HG03575 (cell line): Measurements from ENCODE around the gene SDC3.
"Not testable (repeated sequence)": the region's sequence is repeated elsewhere in the genome, so short reads cannot be mapped to it uniquely, and the experiment has no call there.

Source experiments
- ATAC-seq: cut with Tn5 transposase; IDR thresholded peaks from one replicate; pipeline ENCODE4 v1.9.1; 2021; ENCODE audit not compliant: unreplicated experiment, insufficient number of reproducible peaks, low FRiP score; ENCODE audit errors: extremely low read depth

The SDC3 gene

GRCh38 chr1:30880678-30881318 is 27.8 kb downstream of the SDC3 start:
- no peak for ATAC-seq

DNA sequence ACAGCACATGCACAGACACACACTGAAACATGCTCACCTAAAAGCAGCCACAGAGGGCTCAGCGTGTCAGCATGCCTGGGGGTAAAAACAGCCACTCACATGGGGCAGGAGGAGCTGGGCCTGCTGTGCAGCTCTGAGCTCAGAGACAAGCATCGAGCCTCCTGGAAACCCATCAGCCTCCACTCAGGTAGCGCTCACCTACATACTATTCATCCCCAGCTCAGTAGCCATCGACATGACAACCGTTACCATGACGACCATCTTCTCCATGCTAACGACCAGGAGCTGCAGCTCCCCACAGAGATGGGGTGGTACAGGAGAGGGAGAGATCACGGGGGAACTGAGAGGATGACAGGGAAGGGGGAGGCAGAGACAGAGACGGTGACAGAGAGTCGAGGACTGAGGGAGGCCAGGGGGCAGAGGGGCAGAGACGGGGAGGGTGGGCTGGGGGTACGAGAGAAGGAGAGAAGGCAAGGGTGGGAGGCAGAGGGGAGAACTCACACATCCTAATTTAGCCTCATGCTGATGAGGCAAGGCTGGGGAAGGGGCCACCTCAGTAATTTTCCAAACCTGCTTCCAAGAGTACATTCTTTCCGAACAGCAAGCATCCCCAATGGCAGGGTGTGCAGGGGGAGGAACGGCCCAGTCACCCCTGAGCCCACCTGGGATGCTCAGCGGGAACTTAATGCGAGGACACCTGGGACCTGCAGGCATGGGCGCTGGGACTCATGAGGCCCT is 28.4 kb downstream of the SDC3 start:
- no peak for ATAC-seq

DNA sequence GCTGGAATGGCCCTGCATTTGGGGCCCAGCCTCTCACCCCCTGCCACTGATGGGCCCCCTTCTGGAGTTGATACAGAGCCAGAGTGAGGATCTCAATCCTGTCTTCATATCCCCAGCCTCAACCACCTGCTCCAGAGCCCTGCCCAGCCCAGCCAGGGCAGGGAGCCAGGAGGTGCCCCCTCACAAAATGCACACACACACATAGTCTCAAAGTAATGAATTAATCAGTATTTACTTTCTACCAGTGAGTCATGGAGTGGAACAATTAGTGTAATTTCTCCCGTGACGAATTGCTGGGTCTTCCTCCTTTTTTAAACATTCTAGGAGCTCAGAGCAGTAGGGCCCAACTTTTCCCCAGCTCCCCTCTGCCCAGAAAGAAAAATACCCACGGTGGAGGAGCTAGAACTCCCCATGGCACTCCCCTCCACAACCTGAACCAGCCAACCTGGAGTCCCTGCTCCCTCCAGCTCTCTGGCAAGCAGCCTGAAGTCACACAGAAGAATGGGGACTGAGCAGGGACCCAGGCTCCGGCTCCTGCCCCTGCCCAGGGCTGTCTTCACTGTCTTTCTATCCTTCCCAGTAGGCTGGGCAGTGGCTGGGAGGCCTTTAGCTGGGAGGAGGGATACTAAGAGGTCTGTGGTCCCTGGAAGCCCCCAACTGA is 29.3 kb downstream of the SDC3 start:
- ATAC-seq = no peak

DNA sequence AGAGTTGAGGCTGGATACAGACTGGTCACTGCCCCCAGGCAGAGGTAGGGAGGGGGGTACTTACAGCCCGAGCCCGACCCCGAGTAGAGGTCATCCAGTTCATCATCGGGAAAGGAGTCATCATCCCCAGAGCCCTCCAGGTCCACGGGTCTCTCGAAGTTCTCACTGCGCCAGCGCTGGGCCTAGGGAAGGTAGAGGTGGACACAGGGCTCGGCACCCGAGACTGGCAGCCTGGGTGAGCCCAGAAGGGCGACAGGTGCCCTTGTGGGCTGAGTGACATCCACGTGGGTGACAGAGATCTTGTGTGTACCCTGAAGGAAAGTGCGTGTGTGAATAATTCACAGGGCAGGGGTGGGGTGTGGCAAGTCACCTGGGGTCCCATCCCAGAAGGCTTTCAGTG is 30.0 kb downstream of the SDC3 start:
- no peak for ATAC-seq

DNA sequence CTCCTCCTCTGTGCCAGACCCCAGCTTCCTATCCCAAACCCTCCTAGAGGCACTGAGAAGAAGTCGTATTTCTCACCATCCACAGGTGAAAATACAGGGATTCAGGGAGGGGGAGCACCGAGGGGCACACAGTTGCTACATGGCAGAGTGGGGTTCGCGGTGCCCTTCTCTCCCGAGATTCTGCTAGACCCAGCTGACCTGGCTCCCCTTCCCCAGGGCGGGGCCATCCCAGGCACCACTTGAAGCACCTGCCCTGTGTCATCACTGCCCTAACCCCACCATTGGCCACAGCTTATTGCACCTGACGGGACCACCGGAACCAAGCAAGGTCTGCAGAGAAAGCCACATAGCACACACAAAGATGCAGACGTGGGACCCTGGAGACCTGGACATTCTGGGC is 30.5 kb downstream of the SDC3 start:
- ATAC-seq = no peak

GRCh38 chr1:30877205-30877912 is 31.2 kb downstream of the SDC3 start:
- no peak for ATAC-seq

- no peak for ATAC-seq
These were observed 31.9 kb downstream of the SDC3 start for GRCh38 chr1:30876451-30877204.

GRCh38 chr1:30875916-30876315 is 32.6 kb downstream of the SDC3 start:
- ATAC-seq = no peak

DNA sequence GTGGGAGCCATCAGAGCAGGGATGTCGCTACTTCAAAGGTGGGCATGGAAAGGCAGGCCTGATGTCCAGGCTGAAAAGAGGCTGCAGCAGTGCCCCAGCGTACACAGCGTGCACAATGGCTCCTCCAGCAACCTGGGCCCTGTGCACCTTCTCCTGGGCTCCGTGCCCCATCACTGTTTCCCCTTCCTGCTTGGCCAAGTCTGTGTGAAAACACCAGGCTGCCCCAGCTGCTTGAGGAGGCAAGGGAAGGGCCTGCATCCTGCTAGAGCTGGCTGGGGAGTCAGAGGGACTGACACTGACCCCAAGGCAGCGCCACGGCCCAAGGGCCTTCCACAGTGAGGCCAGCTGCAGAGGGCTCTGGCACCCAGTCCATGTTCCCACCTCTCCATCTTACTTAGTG is 33.4 kb downstream of the SDC3 start:
- ATAC-seq = no peak

- ATAC-seq = no peak
These were observed 34.4 kb downstream of the SDC3 start for GRCh38 chr1:30874176-30874575.

- no peak for ATAC-seq
These were observed 35.7 kb downstream of the SDC3 start for GRCh38 chr1:30872948-30873263.

DNA sequence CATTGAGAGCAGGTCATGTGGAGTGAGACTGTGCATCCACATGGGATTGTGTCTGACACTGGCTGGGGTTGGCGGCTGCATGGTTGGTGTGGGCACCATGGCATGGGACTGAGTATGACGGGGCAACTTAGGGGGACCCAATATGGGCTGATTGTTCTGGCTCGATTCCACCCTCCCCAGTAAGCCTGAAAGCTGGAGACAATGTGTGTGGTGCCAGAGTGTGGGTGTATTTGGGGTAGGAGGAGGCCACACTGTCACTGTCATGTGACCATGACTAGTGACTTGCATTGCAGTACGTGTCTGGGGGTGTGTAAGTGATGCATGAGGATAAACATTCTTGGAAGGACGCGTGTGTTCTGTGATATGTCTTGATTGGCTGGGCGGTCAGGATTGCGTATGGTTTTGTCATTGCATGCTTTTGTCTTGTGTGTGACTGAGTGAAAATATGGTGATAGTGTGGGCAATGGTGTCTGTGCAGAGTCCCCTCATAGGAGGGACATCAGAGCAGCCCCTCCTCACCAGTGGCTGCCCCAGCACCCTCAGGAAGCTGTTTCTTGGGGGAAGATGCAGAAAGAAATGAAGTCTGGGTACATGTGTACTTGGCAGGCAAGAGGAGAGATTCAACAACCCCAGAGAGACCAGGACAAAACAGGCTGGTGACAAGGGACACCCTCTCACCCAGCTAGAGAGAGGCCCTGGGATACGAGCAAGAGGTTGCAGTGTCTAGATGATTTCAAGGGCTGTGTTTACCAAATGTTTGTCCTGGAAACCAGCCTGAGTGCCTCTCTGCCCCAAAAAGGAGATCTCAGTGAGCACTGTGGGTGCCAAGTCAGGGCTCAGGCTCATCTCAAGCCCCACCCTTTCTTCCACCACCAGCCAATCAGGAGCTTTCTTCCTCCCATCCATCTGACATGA is 36.3 kb downstream of the SDC3 start:
- no peak for ATAC-seq

GRCh38 chr1:30871276-30871871 is 37.2 kb downstream of the SDC3 start:
- ATAC-seq = no peak

- no peak for ATAC-seq
These were observed 37.9 kb downstream of the SDC3 start for GRCh38 chr1:30870656-30871055.

GRCh38 chr1:30870035-30870434 is 38.5 kb downstream of the SDC3 start:
- ATAC-seq = no peak

DNA sequence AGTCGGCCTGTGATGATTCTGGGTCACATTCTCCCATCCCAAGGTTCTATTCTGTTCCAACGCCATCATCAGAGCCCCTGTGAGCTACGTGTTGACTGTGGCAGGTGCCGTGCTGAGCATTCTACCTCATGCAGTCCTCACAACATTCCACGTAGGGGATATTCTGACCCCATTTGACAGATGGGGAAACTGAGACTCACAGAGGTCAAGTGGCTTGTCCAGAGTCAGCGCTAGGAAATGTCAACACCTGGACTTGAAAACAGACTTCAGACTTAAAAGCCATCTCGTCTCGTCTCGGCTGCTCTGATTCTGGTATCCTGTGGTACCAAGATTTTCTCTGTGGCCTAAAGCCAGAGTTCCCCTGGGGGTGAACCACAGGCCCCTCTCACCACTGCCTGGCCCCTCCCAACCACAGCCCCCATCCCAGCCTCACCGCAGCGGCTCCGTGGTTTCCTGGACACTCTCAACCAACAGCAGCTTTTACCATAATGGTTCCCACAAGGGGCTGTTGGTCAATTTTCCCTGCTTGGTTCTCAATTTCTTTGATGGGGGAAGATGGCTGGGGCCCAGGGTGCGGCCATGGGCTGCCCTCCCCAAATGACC is 39.6 kb downstream of the SDC3 start:
- ATAC-seq = no peak

- not testable (repeated sequence) for ATAC-seq
These were observed 40.5 kb downstream of the SDC3 start for GRCh38 chr1:30868057-30868456.
